ENCODE data around the gene DNM1.
"Not testable (repeated sequence)": the region's sequence is repeated elsewhere in the genome, so short reads cannot be mapped to it uniquely, and the experiment has no call there.

DNM1 gene

DNA sequence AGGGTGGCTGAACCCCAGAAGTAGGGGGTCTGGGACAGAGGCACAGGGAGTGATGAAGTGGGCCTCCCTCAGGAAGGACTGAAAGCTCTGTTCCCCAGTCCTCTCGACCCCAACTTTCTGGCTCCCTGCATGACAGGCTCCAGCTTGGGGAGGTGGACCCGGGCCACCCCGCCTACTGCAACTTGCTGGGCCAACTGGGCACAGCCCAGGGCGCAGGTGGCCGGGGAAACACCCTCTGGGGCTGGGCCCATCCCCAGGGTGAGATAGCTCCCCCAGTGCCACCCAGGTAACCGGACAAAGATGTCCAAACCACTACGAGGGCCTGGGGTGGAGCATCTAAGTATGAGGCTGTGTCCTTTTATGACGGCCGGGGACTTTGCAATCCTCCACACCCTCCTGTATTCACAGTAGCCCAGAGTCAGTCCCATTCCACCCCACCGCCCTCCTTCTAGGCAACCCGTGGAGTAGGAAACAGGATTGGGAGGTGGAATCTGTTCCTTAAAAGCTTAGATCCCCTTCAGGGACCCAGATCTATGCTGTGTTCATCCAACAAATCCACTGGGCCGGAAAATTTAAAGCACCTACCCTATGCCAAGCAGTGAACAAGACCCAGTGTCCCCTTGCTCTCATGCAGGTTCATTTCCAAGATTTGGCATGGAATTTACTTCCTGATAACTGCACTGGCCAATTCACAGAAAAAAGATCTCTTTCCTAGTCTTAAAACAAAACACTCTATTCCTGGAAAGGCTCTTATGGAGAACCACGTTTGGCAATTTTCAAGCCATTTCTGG, 19.9 kb downstream of the DNM1 start:
- no peak for DNase-seq (ENCODE audit: low read depth in 1 of 2, low spot score in 1 of 2)

DNA sequence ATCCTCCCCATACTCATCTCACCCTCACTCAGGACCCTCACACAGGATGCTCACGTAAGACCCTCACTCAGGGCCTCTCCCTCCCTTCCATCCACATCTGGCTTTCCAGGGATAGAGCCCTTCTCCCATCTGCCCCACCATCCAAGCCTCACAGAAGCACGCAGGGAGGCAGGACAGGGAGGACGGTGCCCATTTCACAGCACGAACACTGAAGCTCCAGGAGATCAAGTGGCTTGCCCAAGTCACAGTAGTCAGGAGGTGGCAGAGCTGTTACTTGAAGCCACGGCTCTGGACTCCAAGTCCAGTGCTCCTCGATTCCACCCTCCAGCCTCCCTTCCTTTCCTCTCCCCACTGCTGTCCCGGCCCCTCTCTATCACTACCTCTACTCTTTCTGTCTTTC, 21.7 kb downstream of the DNM1 start:
- DNase-seq (ENCODE audit: low read depth in 1 of 2, low spot score in 1 of 2), result no peak

DNA sequence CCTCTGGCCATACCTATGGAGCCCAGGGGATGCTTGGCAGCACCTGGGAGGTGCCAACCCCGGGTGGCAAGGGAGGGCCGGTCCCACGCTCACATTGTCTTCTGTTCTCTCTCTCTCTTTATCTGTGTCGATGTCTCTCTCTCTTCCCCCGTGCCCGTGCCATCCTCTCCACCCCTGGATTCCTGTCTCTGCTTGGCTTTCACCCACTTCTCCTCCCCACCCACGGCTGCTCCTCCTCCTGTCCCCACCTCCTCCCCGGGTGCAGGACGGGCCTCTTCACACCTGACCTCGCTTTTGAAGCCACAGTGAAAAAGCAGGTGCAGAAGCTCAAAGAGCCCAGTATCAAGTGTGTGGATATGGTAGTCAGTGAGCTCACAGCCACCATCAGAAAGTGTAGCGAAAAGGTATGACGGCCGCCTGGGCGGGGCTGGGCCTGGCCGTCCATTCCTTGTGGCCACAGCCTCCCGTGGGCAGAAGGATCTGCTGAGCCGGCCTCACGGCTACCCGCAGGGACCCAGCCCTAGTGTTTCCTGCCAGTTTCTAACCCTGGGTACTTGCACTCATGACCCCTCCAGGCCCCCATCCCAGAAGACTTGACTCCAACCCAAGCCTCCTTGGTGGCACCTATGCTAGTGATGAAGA, 22.7 kb downstream of the DNM1 start:
- DNase-seq (ENCODE audit: low read depth in 1 of 2, low spot score in 1 of 2), result no peak

DNA sequence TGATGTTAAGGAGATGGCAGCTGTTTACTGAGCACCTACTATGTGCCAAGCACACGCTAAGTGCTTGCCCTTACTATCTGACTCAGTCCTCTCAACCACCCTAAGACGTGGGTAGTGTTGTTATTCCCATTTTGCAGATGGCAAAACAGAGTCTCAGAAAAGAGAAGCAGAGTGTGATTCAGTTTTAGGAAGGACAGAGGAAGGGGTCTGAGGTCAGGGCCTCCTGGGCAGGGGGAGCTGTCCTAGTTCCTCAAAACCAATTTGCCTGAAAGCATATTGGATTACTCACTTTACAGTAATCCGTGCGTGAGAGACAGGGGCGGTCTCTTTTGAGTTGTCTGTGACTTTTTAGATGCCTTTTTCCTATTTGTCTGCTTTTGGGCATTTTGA, 23.2 kb downstream of the DNM1 start:
- DNase-seq (ENCODE audit: low read depth in 1 of 2, low spot score in 1 of 2), result no peak

DNA sequence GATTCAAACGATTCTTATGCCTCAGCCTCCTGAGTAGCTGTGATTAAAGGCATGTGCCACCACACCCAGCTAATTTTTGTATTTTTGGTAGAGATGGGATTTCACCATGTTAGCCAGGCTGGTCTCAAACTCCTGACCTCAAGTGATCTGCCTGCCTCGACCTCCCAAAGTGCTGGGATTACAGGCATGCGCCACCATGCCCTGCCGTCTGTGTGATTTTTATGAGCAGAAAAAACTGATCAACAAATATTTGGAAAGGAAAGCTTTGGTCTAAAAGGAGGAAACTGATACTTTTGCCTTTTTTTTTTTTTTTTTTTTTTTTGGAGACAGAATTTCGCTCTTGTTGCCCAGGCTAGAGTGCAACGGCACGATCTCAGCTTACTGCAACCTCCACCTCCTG, 27.7 kb downstream of the DNM1 start:
- not testable (repeated sequence) for DNase-seq (ENCODE audit: low read depth in 1 of 2, low spot score in 1 of 2)

DNA sequence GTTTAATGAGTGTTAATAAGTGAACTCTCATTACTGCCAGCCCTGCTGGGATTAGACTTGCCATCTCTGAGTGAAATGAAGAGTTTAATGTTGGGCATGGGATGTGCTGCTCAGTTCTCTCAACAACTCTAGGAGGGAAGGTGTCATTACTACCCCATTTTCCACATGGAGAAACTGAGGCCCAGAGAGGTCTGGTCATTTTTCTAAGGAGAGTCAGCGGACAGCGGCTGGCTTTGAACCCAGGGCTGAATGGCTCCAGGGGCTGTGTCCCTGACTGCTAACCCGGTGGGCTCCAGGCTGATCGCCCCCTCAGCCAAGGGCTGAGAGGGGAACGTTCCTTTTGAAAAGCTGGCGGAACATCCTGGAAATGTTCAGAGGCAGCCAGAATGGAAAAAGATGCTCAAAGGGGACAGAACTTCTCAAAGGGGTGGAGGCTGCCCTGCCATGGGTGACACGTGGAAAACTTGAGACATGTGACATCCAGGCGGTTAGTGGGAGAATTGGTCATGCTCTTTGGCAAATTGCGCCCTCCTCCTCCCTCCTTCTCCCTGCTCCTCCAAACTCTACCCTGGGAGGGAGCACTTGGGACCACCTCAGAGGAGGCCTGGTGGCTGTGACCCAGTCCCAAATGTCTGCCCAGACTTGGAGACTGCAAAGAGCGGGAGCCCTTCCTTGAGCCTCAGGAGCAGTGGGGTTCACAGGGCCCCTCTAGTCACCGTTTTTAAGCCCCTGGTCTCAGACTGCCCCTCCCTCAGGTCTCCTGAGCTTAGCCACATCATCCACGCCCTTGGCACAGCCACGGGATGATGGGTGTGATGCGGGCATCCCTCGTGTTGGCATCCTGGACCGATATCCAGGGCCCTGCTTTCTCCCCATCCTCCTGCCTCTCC, 28.7 kb downstream of the DNM1 start:
- DNase-seq (ENCODE audit: low read depth in 1 of 2, low spot score in 1 of 2), result no peak

DNA sequence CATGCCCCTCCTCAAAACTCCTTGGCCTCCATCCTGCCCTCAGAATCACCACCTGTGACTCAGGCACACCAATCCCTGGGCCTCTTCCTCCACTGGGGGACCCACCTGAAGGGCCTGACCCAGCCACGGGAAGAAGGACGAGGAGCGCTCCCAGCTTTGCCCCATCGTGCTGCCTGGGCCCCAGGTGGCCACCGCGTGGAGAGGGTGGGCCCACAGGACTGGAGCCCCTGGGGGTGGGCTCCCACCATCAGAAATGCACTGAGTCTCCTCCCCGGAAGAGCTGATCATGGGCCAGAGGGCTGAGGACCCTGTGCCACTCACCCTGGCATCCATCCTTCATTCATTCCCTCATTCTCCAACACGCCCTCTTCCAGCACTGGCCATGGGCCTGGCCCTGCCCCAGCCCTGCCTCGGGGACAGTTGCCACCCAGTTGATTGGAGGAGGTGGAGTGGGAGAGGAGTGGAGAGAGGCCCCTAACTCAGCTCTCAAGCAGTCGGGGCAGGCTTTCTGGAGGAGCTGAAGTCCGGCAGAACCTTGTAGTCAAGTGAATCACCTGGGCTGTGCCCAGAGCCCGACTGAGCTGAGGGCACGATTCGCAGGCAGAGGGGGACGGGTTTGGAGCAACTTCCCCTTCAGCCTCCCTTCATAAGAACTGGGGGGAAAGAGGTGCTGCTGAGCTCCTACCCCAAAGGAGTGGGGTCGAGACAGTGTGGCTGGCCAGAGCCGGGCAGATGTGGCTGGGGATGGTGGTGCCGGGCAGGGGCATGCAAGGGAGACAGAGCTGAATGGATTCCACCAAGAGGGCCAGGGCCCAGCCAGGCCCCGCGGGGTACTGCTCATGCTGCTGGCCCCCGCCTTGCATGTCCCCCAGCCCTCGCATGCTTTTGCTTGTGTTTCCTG, 29.6 kb downstream of the DNM1 start:
- no peak for DNase-seq (ENCODE audit: low read depth in 1 of 2, low spot score in 1 of 2)

DNA sequence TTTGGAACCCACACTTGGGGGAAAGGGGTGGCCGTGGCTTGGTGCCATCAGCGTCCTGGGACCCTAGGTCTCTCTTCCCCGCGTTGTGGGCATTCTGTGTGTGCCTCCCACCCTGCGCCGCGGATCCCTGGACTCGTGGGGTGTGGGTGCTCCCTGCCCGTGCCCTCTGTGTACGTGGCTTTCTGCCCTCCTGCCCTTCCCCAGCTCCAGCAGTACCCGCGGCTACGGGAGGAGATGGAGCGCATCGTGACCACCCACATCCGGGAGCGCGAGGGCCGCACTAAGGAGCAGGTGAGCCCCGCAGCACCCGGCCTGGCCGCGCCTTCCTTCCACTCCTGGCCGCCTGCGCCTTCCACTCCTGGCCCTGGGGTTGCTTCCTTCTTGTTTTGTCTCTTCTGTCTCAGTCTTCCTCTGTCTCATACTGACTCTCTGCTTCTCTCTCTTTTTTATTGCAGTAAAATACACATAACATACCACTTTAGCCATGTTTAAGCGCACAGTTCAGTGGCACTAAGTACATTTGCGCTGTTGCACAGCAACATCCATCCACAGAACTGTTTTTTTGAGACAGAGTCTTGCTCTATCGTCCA, 30.7 kb downstream of the DNM1 start:
- DNase-seq (ENCODE audit: low read depth in 1 of 2, low spot score in 1 of 2), result no peak

DNA sequence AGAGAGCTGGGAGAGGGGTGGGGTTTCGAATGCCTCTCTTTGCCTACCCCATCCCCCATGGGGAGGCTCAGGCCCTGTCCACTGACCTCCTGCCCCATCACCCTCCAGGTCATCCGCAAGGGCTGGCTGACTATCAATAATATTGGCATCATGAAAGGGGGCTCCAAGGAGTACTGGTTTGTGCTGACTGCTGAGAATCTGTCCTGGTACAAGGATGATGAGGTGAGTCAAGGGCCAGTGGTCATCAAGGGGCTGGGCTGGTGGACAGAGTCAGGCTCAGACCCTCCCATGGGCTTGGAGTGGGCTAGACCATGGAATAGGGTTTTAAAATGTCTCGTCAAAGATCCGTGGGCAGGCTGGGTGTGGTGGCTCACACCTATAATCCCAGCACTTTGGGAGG, 38.9 kb downstream of the DNM1 start:
- no peak for DNase-seq (ENCODE audit: low read depth in 1 of 2, low spot score in 1 of 2)

DNA sequence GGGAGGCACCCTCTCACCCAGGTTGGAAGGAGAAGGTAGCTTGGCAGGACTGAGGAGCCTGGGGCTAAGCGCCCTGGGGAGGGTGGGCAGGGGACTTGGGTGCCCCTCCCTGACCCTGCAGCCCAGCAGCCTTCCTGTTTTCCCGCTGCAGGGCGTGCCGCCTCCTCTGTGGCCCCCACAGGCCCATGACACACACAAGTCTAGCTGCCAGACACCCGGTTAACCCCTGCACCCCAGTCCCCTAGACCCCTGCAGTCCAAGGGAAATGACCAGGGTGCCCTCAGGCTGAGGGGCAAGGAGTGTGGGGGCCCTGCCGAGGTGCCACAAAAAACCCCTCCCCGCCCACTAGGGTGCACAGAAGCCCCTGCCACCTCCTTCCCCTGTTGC, 39.6 kb downstream of the DNM1 start:
- no peak for DNase-seq (ENCODE audit: low read depth in 1 of 2, low spot score in 1 of 2)

DNA sequence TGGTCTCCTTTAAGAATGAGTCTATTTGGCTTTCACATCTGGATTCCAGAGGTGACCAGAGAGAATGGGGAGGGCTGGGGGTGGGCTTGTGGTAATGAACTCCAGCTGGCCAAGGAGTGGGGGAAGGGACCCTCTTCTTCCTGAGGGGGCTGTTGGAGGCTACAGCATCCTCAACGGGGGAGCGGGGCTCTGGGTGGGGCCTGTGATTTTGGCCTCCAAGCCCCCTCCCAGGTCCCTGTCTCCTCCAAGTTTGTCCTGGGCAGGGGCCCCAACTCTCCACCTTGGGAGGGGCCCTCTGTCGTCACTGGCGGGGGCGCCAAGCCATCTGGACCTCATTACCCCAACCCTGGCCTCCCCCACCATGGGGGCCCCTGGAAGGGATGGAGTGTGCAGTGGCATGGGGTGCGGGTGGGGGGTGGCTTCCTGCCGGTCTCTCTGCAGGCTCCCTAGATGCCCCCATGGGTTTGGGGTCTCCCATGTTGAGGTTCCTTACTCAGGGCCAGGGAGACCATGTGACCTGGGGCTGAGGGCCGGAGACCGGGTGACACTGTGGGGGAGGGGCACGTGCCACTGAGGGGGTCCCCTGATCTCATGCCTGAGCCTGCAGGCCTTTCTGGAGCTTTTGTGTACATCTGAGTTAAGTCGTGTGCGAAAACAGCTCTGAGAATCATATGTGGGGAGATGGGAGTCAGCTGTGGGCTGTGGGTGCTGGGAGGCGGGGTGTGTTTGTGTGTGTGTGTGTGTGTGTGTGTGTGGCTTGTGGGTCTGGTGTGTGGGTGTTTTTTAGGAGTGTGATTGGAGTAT, 40.2 kb downstream of the DNM1 start:
- DNase-seq (ENCODE audit: low read depth in 1 of 2, low spot score in 1 of 2), result no peak

DNA sequence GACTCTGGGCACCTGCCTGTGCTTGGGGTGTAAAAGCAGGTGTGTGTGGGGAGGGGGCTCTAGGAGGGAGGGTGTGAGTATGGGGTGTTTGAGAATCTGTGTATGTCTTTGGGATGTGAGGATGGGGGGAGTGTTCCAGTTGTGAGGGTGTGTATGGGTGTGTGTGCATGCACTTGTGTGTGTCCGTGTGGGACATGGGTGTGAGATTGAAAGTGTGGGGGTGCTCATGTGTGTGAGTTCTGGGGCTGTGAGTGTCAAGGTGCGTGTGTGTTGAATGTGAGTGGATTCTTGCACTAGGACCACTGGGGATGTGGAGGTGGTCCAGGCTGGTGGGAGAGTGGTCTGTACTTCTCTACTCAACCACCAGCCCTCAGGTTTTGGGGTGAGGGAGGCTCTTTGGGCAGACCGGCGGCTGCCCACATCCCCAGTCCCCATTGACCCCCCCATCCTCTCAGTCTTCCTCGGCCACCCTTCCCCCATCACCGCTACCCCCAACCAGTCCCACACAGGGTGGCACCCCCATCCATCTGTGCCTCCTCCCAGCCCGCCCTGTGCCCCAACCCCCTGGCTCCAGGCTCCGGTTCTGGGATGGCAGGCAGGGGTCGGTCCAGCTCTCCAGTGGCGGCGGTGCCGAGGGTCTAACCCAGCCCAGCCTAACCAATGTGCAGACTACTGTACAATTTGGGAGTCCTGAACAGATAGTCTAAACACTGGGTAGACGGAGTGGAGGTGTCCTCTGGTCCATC, 41.1 kb downstream of the DNM1 start:
- no peak for DNase-seq (ENCODE audit: low read depth in 1 of 2, low spot score in 1 of 2)

DNA sequence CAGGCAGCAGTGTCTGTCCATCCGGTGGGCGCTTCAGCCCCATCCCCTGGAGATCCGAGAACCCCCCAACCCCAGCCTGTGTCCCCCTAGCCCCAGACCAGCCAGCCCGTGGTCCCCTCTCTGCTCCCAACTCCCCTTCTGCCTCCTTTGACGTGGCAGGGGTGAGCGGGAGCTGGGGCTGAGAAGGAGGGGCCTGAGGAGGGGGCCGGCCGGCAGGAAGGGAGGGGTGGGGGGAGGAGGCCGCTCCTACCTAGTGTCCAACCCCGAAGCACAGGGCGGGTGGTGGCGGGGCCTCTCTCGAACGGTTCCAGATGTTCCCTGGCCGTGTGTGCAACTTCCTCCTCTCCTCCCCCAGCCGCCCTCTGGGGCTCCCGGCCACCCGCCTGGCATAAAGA, 41.7 kb downstream of the DNM1 start:
- DNase-seq (ENCODE audit: low read depth in 1 of 2, low spot score in 1 of 2), result no peak

DNA sequence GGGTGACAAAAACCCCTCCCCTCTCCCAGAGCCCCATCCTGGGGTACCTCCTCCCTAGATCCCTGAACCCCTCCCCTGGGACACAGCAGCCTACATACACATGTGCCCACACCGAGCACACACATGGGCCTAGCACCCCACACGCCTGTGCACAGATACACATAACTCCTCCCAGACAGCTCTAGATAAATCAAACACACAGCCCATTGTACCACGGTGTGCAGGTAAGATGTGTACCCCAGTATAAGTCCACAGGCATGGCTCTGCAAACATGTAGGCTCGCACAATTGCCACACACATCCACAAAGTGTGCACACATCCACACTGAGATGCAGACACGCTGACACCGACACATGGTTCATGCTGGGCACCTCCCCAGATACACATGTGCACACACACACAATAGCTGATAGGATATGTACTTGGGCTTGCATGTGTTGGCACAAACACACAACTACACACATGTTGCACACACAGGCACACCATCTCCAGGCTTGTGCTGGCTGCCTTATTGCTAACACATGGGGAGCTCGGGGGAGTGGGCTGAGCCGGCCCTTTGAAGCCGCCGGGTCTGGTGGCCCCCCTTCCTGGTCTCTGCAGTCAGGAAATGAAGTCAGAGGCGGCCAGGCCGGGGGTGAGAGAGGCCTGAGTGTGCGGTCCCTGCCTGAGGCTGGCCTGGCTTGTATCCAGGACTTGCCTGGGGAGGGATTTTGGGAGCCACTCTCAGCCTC, 42.4 kb downstream of the DNM1 start:
- DNase-seq (ENCODE audit: low read depth in 1 of 2, low spot score in 1 of 2), result no peak

DNA sequence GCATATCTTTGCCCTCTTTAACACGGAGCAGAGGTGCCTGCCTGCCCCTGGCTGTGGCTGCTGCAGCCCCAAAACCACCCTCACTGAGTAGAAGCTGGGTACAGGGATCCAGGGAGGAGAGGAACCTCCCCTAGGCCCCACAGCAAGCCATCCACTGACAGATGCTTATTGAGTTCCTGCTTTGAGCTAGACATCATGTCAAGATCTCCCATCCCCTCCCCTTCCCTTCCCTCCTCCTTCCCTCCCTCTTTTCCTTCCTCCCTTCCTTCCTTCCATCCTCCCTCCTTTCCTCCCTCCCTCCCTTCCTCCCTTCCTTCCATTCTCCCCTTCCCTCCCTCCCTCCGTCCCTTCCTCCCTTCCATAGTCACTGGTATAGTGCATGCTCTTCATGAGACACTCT, 43.3 kb downstream of the DNM1 start:
- DNase-seq (ENCODE audit: low read depth in 1 of 2, low spot score in 1 of 2), result no peak

DNA sequence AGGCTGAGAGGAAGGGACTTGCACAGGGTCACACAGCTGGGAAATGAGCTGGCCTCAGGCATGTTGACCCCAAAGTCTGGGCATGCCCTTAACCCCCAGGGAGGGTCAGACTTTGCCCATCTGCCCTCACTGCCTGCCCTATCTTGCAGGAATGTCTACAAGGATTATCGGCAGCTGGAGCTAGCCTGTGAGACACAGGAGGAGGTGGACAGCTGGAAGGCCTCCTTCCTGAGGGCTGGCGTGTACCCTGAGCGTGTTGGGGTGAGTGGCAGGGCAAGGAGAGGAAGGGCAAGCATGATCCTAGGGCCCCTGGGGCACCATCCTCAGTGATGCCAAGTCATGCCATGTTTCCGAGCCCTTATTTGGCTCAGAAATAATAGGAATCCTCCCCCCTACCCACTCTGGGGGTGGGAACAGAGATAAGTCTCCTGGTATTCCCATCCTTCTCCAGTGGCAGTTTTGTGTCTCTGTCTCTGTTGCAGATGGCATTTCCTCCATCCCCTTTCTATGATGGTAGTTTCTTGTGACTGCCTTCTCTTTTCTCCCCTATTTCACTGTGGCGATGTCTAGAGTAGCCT, 44.1 kb downstream of the DNM1 start:
- no peak for DNase-seq (ENCODE audit: low read depth in 1 of 2, low spot score in 1 of 2)

DNA sequence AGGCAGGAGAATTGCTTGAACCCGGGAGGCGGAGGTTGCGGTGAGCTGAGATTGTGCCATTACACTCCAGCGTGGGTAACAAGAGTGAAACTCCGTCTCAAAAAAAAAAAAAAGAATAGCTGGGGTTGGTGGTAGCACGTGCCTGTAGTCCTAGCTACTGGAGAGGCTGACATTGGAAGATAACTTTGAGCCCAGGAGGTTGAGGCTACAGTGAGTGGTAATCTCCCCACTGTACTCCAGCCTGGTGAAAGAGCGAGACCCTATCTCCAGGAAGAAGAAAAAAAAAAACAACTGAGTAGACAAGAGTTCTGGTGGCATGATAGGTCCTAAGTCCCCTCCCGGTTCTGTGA, 46.4 kb downstream of the DNM1 start:
- no peak for DNase-seq (ENCODE audit: low read depth in 1 of 2, low spot score in 1 of 2)

Data from stimulated activated CD4-positive, alpha-beta T cell treated with anti-CD3 and anti-CD28 coated beads, Interleukin-15, amount 100 ng/mL, for 1 hour (primary cell).